ENCODE data around the gene IFI35. TPM values are rescaled to one million over a fixed set of nuclear protein-coding genes. Genes with fewer than 3 reads are reported as not detected.

Gene IFI35
- total RNA-seq, 2 donors from 2014 or later = 16.2 to 19.5 TPM

DNA sequence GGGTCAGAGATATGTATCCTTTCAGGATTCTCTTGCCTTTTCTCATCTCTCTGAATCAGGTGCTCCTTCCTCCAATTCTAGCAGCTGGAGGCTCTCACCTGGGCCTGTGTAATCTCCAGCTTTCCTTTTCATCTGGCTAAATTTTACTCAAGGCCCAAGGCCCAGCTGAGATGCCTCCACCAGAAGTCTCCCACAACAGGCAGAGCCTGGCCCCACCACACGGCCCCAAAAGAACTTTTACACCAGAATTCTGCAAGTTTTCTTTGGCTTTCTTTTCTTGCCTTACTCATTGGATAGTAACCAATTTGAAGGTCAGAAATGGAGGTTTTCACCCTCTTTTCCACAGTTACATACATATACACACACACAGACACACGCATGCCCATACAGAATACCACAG, 33.1 kb downstream of the IFI35 start:
- H3K4me3 ChIP-seq = no peak overlapping the region
- no peaks in the 10 kb centered on the region for H3K9me3 ChIP-seq
- WGBS, 2 donors = 79 to 89% methylated on average over 2 of the region's 2 CpGs
- no peaks in the 10 kb centered on the region for H3K36me3 ChIP-seq (replicated peaks in 1 of 2; ENCODE audit: insufficient read depth in 1 of 2, low read depth in 2 of 2)
- H3K27ac ChIP-seq = no peak overlapping the region
- DNase-seq (no peak), ATAC-seq (no peak)
- no peaks in the 10 kb centered on the region for H3K4me1 ChIP-seq
- TF ChIP-seq POLR2A (IDR thresholded peaks at IDR 0.05) = no peak
- TF ChIP-seq, protein P1, sequence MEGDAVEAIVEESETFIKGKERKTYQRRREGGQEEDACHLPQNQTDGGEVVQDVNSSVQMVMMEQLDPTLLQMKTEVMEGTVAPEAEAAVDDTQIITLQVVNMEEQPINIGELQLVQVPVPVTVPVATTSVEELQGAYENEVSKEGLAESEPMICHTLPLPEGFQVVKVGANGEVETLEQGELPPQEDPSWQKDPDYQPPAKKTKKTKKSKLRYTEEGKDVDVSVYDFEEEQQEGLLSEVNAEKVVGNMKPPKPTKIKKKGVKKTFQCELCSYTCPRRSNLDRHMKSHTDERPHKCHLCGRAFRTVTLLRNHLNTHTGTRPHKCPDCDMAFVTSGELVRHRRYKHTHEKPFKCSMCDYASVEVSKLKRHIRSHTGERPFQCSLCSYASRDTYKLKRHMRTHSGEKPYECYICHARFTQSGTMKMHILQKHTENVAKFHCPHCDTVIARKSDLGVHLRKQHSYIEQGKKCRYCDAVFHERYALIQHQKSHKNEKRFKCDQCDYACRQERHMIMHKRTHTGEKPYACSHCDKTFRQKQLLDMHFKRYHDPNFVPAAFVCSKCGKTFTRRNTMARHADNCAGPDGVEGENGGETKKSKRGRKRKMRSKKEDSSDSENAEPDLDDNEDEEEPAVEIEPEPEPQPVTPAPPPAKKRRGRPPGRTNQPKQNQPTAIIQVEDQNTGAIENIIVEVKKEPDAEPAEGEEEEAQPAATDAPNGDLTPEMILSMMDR (IDR thresholded peaks at IDR 0.05) = no peak
- no peaks in the 10 kb centered on the region for H3K27me3 ChIP-seq
- intact Hi-C loops (cut with DNase I) = no loop called here

DNA sequence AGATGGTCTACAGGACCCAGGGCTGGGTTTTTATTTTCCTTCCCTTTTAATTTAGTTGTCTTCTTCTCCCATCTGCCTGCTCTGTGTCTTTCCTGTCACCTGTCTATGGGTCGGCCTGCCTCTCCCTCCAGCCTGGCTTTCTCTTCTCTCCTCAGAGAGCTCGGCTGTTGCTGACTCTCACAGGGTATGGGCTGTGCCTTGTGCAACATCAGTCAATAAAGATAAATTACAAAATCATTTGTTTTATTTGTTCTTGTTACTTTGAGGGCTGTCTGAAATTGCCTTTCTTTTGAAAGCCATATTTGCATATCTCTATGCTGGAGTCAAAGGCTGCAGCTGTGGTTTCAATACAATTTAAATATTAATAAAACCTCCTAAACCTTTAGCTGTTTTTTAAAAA, 34.1 kb downstream of the IFI35 start:
- 45 to 64% methylated on average over 2 of the region's 2 CpGs for WGBS, 2 donors
- ATAC-seq = no peak

DNA sequence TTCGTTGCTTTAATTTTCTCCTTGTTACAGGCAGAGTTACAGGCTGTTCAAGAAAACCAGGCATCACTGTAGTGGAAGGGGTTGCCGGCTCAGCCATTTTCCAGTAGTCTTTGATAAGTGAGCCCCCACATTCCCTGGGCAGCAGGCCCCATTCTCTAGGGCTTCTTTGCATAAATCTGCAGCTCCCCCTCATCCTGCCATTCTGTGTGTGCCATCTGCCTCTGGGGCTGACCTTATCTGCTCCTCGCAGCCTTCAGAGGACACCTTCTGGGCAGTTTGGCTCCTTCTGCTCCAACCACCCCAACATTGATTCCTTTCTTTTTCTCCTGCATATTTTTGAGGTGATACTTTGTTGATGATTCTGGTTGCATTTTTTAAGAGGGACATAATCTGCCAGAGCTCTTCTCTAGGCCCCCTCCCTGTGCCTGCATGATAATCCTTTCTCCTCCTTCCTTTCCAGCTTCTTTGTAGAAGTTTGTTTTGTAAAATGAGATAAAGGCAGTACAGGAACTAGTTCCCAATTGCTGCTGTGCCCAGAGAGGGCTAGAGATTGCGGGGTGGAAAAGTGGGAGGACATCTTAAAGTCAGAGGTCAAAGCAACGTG, 35.5 kb downstream of the IFI35 start:
- no peak for ATAC-seq
- no peak overlapping the region for H3K4me3 ChIP-seq
- no peaks in the 10 kb centered on the region for H3K36me3 ChIP-seq (replicated peaks in 1 of 2; ENCODE audit: insufficient read depth in 1 of 2, low read depth in 2 of 2)
- no peaks in the 10 kb centered on the region for H3K27me3 ChIP-seq
- intact Hi-C loops (cut with DNase I) = no loop called here
- no peak overlapping the region for H3K27ac ChIP-seq
- no peaks in the 10 kb centered on the region for H3K9me3 ChIP-seq
- 83 to 86% methylated on average over 5 of the region's 5 CpGs for WGBS, 2 donors
- no peaks in the 10 kb centered on the region for H3K4me1 ChIP-seq
- no peak for DNase-seq
- TF ChIP-seq POLR2A (IDR thresholded peaks at IDR 0.05) = no peak
- TF ChIP-seq, protein P1 (IDR thresholded peaks at IDR 0.05) = no peak

More for the DNA sequence above, 34.1 kb downstream of the IFI35 start:
- DNase-seq = no peak
- Histone ChIP-seq H3K4me1 (no peaks in the 10 kb centered on the region), H3K36me3 (replicated peaks in 1 of 2; ENCODE audit: insufficient read depth in 1 of 2, low read depth in 2 of 2) (no peaks in the 10 kb centered on the region), H3K27ac (no peak overlapping the region), H3K4me3 (no peak overlapping the region), H3K9me3 (no peaks in the 10 kb centered on the region), H3K27me3 (no peaks in the 10 kb centered on the region)
- TF ChIP-seq, protein P1 (IDR thresholded peaks at IDR 0.05) = no peak
- no peak for TF ChIP-seq POLR2A (IDR thresholded peaks at IDR 0.05)
- intact Hi-C loops (cut with DNase I) = no loop called here

DNA sequence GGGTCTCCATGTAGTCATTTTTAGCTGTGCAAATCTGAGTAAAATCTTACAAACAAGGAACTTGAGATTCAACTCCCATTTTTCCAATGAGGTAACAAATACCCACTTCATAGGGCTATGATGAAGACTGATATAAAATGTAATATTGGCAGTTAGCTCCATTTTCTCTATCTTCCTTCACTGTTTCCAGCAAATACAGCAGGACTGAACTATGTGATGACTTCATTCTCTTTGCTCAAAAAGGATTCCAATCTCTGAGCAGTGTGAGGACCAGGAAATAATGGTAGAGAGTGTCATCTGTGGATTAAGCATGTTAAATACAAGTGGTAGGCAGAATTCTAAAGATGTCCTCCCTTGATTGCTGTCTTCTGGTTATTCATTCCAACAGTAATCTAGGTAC, 36.7 kb downstream of the IFI35 start:
- H3K27ac ChIP-seq = no peak overlapping the region
- no peak for DNase-seq
- intact Hi-C loops (cut with DNase I) = no loop called here

DNA sequence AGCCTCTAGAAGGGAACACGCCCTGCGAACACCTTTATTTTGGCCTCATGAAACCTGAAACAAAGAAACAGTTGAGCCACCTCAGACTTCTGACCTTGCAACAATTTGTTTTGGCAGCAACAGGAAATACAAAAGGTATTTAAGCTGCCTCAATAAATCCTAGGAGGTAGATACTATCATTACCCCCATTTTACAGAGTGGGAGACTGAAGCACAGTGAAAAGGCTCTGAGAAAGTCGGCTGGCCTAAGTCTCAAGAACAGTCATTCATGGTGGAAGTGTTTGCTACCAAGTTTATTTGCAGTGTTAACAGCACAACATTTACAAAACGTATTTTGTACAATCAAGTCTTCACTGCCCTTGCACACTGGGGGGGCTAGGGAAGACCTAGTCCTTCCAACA, 37.4 kb downstream of the IFI35 start:
- no peaks in the 10 kb centered on the region for H3K36me3 ChIP-seq (replicated peaks in 1 of 2; ENCODE audit: insufficient read depth in 1 of 2, low read depth in 2 of 2)
- H3K9me3 ChIP-seq = no peaks in the 10 kb centered on the region
- WGBS, 2 donors = 83 to 88% methylated on average over 4 of the region's 4 CpGs
- intact Hi-C loops (cut with DNase I) = no loop called here
- TF ChIP-seq, protein P1 (IDR thresholded peaks at IDR 0.05) = no peak
- TF ChIP-seq POLR2A (IDR thresholded peaks at IDR 0.05) = no peak
- H3K4me1 ChIP-seq = no peaks in the 10 kb centered on the region
- H3K4me3 ChIP-seq = no peak overlapping the region
- H3K27ac ChIP-seq = no peak overlapping the region
- DNase-seq (no peak), ATAC-seq (no peak)
- no peaks in the 10 kb centered on the region for H3K27me3 ChIP-seq

More for the DNA sequence above, 36.7 kb downstream of the IFI35 start:
- TF ChIP-seq POLR2A (IDR thresholded peaks at IDR 0.05) = no peak
- TF ChIP-seq, protein P1 (IDR thresholded peaks at IDR 0.05) = no peak
- H3K4me1 ChIP-seq = no peaks in the 10 kb centered on the region
- no peaks in the 10 kb centered on the region for H3K36me3 ChIP-seq (replicated peaks in 1 of 2; ENCODE audit: insufficient read depth in 1 of 2, low read depth in 2 of 2)
- ATAC-seq = no peak
- H3K27me3 ChIP-seq = no peaks in the 10 kb centered on the region
- H3K4me3 ChIP-seq = no peak overlapping the region
- no peaks in the 10 kb centered on the region for H3K9me3 ChIP-seq

Data from body of pancreas (tissue), 4 donors.